Neural progenitor cell (in vitro differentiated cells): ENCODE data around the gene PEX7. TPM values are rescaled to one million over a fixed set of nuclear protein-coding genes. Genes with fewer than 3 reads are reported as not detected.

Experiments
- DNase-seq: peaks from one replicate; pipeline ENCODE4 v3.0.0-alpha.2; 2016; ENCODE audit warnings: low spot score
- H2AFZ ChIP-seq: fragments of 200-600 bp; sonication (generic); replicated peaks from 2 replicates; pipeline ENCODE4 v1.6.1; 2016; ENCODE audit warnings: antibody characterized with exemption
- H3F3A ChIP-seq: fragments of 200-600 bp; sonication (generic); 2 replicates; pipeline ENCODE4 v1.6.1; 2016; ENCODE audit warnings: antibody characterized with exemption, low read depth
- H3K27ac ChIP-seq: fragments of 200-600 bp; sonication (generic); 2 replicates; pipeline ENCODE4 v1.5.1; 2016; ENCODE audit warnings: mild to moderate bottlenecking
- H3K27me3 ChIP-seq: fragments of 200-600 bp; sonication (generic); 2 replicates; pipeline ENCODE4 v1.6.1; 2016; ENCODE audit warnings: mild to moderate bottlenecking, moderate library complexity
- H3K36me3 ChIP-seq: fragments of 200-600 bp; sonication (generic); 2 replicates; pipeline ENCODE4 v1.5.1; 2016
- H3K4me1 ChIP-seq: fragments of 200-600 bp; sonication (generic); 2 replicates; pipeline ENCODE4 v1.6.1; 2016; ENCODE audit warnings: mixed run types
- H3K4me2 ChIP-seq: fragments of 200-600 bp; sonication (generic); 2 replicates; pipeline ENCODE4 v1.6.1; 2016
- H3K4me3 ChIP-seq: fragments of 200-600 bp; sonication (generic); 2 replicates; pipeline ENCODE4 v1.5.1; 2016
- H3K79me2 ChIP-seq: fragments of 200-600 bp; sonication (generic); 2 replicates; pipeline ENCODE4 v1.6.1; 2016; ENCODE audit warnings: low read depth
- H3K9ac ChIP-seq: fragments of 200-600 bp; sonication (generic); 2 replicates; pipeline ENCODE4 v1.6.1; 2016
- H3K9me3 ChIP-seq: fragments of 200-600 bp; sonication (generic); 2 replicates; pipeline ENCODE4 v1.5.1; 2016; ENCODE audit warnings: low read depth
- H4K20me1 ChIP-seq: fragments of 200-600 bp; sonication (generic); 2 replicates; pipeline ENCODE4 v1.6.1; 2016; ENCODE audit warnings: low read depth
- H3K27ac Mint-ChIP-seq: 3 replicates; pipeline ENCODE4 v1.8.0; 2021; ENCODE audit warnings: mixed read lengths
- H3K27me3 Mint-ChIP-seq: 2 replicates; pipeline ENCODE4 v1.8.0; 2022; ENCODE audit warnings: low read depth, mild to moderate bottlenecking, inconsistent platforms, moderate library complexity, mixed read lengths; ENCODE audit not compliant: insufficient read depth
- H3K36me3 Mint-ChIP-seq: 3 replicates; pipeline ENCODE4 v1.8.0; 2021; ENCODE audit warnings: mixed read lengths
- H3K4me1 Mint-ChIP-seq: 3 replicates; pipeline ENCODE4 v1.8.0; 2021; ENCODE audit warnings: mixed read lengths
- H3K4me3 Mint-ChIP-seq: 3 replicates; pipeline ENCODE4 v1.8.0; 2021; ENCODE audit warnings: mild to moderate bottlenecking, moderate library complexity, mixed read lengths
- H3K9me3 Mint-ChIP-seq: 3 replicates; pipeline ENCODE4 v1.8.0; 2020; ENCODE audit warnings: mixed read lengths
- EZH2 ChIP-seq: fragments of 200-600 bp; sonication (generic); IDR thresholded peaks from 2 replicates; pipeline ENCODE4 v1.6.1; 2017; ENCODE audit warnings: antibody characterized with exemption, mild to moderate bottlenecking, moderate library complexity
- EZH2phosphoT487 ChIP-seq: fragments of 200-600 bp; sonication (generic); IDR thresholded peaks from 2 replicates; pipeline ENCODE4 v1.6.1; 2017; ENCODE audit warnings: antibody characterized with exemption
- total RNA-seq: library from RNA; depleted of rRNA; stranded (reverse); fragments of >200 nt; gene quantifications from 2 replicates; pipeline ENCODE4 v1.2.3, GENCODE V29; 2015; ENCODE audit warnings: low replicate concordance
- TF ChIP-seq, protein P1 (sequence below): fragments of 200-600 bp; sonication (generic); IDR thresholded peaks from 2 replicates; pipeline ENCODE4 v1.5.1; 2017; ENCODE audit warnings: antibody characterized with exemption, mild to moderate bottlenecking

The PEX7 gene, protein sequence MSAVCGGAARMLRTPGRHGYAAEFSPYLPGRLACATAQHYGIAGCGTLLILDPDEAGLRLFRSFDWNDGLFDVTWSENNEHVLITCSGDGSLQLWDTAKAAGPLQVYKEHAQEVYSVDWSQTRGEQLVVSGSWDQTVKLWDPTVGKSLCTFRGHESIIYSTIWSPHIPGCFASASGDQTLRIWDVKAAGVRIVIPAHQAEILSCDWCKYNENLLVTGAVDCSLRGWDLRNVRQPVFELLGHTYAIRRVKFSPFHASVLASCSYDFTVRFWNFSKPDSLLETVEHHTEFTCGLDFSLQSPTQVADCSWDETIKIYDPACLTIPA
- 16.7 and 16.9 TPM in 2 replicates for total RNA-seq

DNA sequence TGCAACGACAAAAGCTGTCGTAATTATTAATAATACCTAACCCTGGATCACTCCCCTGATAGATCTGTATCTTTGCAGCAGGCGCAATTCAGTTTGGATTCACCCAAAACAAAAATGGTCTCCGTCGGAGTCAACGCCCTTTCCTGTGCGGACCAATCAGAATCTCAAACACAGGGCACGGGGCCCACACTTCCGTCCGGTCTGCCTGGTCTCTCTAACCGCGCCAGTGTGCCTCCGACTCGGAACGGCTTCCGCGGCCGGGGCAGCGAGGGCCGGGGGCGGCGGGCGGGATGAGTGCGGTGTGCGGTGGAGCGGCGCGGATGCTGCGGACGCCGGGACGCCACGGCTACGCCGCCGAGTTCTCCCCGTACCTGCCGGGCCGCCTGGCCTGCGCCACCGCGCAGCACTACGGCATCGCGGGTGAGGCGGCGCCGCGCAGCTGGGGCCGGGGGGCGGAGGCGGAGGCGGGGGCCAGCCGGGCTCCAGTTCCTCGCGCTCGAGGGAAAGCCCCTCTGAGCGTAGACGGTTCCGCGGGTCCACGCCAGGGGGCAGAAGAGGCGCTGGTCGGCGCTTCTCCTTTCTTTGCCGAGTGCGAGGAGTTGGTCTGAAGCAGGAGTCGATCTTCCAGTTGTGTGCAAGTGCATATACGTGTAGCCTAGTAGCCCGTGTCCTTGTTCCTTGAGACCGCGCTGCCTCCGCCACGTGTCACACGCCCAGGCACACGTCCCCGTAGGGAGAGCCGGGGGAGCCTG, at the start of gene PEX7:
Gene PEX7 (plus strand): TSS at position 217 of the 752 bp plus-strand sequence. CDS start 74 bp downstream, at position 291.
- H3K36me3 Mint-ChIP-seq, result peaks cover 23% of the 10 kb centered on the region

DNA sequence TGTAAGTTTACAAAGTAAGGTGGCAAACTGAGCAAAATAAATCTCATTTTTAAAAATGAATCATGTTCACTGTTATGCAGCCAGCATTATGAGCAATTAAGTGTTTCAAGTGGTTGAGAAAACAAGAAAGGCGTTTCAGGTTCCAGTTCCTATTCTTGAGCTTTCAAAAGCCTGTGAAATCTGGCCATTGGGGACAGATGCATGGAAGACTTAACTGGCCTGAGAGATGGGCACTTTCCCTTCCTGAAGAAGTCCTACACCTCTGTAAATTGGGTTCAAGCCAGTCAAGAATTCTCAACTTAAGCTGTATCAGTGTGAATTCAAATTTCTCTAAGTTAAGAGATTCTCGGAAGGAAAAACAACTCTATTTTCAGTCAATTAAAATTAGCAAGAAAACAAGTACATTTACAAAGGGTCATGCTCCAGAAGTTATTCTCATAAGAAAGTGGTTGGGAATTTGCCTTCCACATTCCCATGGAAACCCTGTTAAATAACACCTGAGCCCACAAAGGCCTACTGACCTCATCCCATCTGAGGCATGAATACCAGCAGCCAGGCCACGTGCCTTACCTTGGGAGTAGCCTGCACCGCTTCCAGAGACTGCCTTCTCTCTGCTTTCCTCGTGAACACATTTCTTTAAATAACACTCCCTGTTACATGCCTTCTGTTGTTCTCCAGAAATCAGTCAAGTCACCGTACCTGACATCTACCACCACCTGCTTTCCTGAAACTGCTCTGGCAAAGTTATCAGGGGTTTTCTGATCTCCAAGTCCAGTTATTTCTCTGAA, 49.5 kb upstream of the PEX7 start:
- H3K36me3 ChIP-seq, result no peaks in the 10 kb centered on the region
- no peak overlapping the region for H3K4me2 ChIP-seq
- H4K20me1 ChIP-seq, result no peaks in the 10 kb centered on the region
- H3K79me2 ChIP-seq, result no peaks in the 10 kb centered on the region
- no peaks in the 10 kb centered on the region for H3K4me1 ChIP-seq
- Mint-ChIP-seq H3K4me3 (no peak overlapping the region), H3K4me1 (peaks cover 7% of the 10 kb centered on the region), H3K27me3 (no peaks in the 10 kb centered on the region), H3K9me3 (no peaks in the 10 kb centered on the region), H3K27ac (no peak overlapping the region), H3K36me3 (no peaks in the 10 kb centered on the region)
- no peaks in the 10 kb centered on the region for H3F3A ChIP-seq
- H2AFZ ChIP-seq, result peak overlapping the region; percentile 55
- no peak overlapping the region for H3K27ac ChIP-seq
- no peaks in the 10 kb centered on the region for H3K9me3 ChIP-seq
- no peaks in the 10 kb centered on the region for H3K27me3 ChIP-seq
- TF ChIP-seq EZH2, result no peak
- TF ChIP-seq, protein P1, sequence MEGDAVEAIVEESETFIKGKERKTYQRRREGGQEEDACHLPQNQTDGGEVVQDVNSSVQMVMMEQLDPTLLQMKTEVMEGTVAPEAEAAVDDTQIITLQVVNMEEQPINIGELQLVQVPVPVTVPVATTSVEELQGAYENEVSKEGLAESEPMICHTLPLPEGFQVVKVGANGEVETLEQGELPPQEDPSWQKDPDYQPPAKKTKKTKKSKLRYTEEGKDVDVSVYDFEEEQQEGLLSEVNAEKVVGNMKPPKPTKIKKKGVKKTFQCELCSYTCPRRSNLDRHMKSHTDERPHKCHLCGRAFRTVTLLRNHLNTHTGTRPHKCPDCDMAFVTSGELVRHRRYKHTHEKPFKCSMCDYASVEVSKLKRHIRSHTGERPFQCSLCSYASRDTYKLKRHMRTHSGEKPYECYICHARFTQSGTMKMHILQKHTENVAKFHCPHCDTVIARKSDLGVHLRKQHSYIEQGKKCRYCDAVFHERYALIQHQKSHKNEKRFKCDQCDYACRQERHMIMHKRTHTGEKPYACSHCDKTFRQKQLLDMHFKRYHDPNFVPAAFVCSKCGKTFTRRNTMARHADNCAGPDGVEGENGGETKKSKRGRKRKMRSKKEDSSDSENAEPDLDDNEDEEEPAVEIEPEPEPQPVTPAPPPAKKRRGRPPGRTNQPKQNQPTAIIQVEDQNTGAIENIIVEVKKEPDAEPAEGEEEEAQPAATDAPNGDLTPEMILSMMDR, result no peak
- no peak for TF ChIP-seq EZH2phosphoT487
- H3K9ac ChIP-seq, result no peak overlapping the region
- no peak overlapping the region for H3K4me3 ChIP-seq
- peak; percentile 9 for DNase-seq

More for the DNA sequence above, at the start of gene PEX7:
- Histone ChIP-seq H3F3A (no peaks in the 10 kb centered on the region), H3K4me1 (no peaks in the 10 kb centered on the region), H3K36me3 (no peaks in the 10 kb centered on the region), H3K9me3 (no peaks in the 10 kb centered on the region), H4K20me1 (no peaks in the 10 kb centered on the region), H3K9ac (peak within 1 kb of the TSS; percentile 49), H2AFZ (peak within 1 kb of the TSS; percentile 91), H3K4me2 (peak within 1 kb of the TSS; percentile 79), H3K27me3 (peaks cover 11% of the 10 kb centered on the region), H3K4me3 (peak within 1 kb of the TSS; percentile 74), H3K27ac (peak within 1 kb of the TSS; percentile 54), H3K79me2 (peaks cover 6% of the 10 kb centered on the region)
- Mint-ChIP-seq H3K27me3 (peaks cover 2% of the 10 kb centered on the region), H3K4me1 (peaks cover 9% of the 10 kb centered on the region), H3K27ac (peak within 1 kb of the TSS; percentile 81), H3K4me3 (peak within 1 kb of the TSS; percentile 87), H3K9me3 (no peaks in the 10 kb centered on the region)
- peak; percentile 93 for DNase-seq
- TF ChIP-seq, protein P1, result peak; percentile 69
- TF ChIP-seq EZH2phosphoT487 (peak; percentile 56), EZH2 (peak; percentile 64)

DNA sequence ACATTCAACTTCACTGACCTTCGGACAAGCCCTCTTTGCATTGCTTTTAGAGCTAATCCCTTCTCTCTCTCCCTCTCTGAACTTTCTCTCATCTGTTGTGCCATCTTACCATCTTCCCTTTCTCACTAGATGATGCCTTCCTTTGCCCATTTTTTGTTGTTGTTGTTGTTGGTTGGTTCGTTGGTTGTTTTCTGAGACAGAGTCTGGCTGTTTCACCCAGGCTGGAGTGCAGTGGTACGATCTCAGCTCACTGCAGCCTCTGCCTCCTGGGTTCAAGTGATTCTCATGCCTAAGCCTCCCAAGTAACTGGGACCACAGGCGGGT, 49.0 kb upstream of the PEX7 start:
- Histone ChIP-seq H3K79me2 (no peaks in the 10 kb centered on the region), H3K4me2 (no peak overlapping the region), H3K9me3 (no peaks in the 10 kb centered on the region), H3K36me3 (no peaks in the 10 kb centered on the region), H3F3A (no peaks in the 10 kb centered on the region), H3K4me3 (no peak overlapping the region), H2AFZ (no peak overlapping the region), H3K27me3 (no peaks in the 10 kb centered on the region), H3K27ac (no peak overlapping the region), H3K4me1 (no peaks in the 10 kb centered on the region), H4K20me1 (no peaks in the 10 kb centered on the region), H3K9ac (no peak overlapping the region)
- Mint-ChIP-seq H3K27ac (no peak overlapping the region), H3K9me3 (no peaks in the 10 kb centered on the region), H3K4me1 (peaks cover 7% of the 10 kb centered on the region), H3K36me3 (no peaks in the 10 kb centered on the region), H3K4me3 (no peak overlapping the region), H3K27me3 (no peaks in the 10 kb centered on the region)
- TF ChIP-seq, protein P1, result no peak
- TF ChIP-seq EZH2phosphoT487 (no peak), EZH2 (no peak)
- no peak for DNase-seq
